Measurements from ENCODE around the gene METTL13. TPM values are rescaled to one million over a fixed set of nuclear protein-coding genes. Genes with fewer than 3 reads are reported as not detected.
"Not testable (repeated sequence)": the region's sequence is repeated elsewhere in the genome, so short reads cannot be mapped to it uniquely, and the experiment has no call there.

METTL13 gene
- total RNA-seq, 4 donors from 2014 or later: 17.5 to 20.9 (median 20.0) TPM

GRCh38 chr1:171798311-171798710, 16.9 kb downstream of the METTL13 start:
- Histone ChIP-seq H3K9me3 (no peaks in the 10 kb centered on the region), H3K36me3 (peaks cover 20 to 58% (median 49%) of the 10 kb centered on the region in 4 donors), H3K4me1 (peaks cover 0 to 4% (median 2%) of the 10 kb centered on the region in 4 donors), H3K27me3 (no peaks in the 10 kb centered on the region), H3K27ac (replicated peaks in 1 of 4) (no peak overlapping the region), H3K4me3 (no peak overlapping the region)
- TF ChIP-seq CTCF (IDR thresholded peaks at IDR 0.05): no peak
- no peak for TF ChIP-seq POLR2AphosphoS5 (IDR thresholded peaks at IDR 0.05)
- no peak for TF ChIP-seq POLR2A (IDR thresholded peaks at IDR 0.05; ENCODE audit: low read depth)
- TF ChIP-seq EP300 (IDR thresholded peaks at IDR 0.05): no peak
- intact Hi-C loops (cut with DNase I): no loop called here
- no peak for DNase-seq (ENCODE audit: extremely low spot score)
- 92% methylated on average over 3 of the region's 3 CpGs for WGBS

- Histone ChIP-seq H3K9me3 (no peaks in the 10 kb centered on the region), H3K4me1 (peaks cover 0 to 4% (median 2%) of the 10 kb centered on the region in 4 donors), H3K36me3 (peaks cover 20 to 53% (median 46%) of the 10 kb centered on the region in 4 donors), H3K27ac (replicated peaks in 1 of 4) (no peak overlapping the region), H3K27me3 (no peaks in the 10 kb centered on the region), H3K4me3 (no peak overlapping the region)
- no peak for DNase-seq (ENCODE audit: extremely low spot score)
- intact Hi-C loops (cut with DNase I): no loop called here
- TF ChIP-seq POLR2A (IDR thresholded peaks at IDR 0.05; ENCODE audit: low read depth) (no peak), POLR2AphosphoS5 (IDR thresholded peaks at IDR 0.05) (no peak), EP300 (IDR thresholded peaks at IDR 0.05) (no peak), CTCF (IDR thresholded peaks at IDR 0.05) (no peak)
- WGBS: 93% methylated on average over 3 of the region's 3 CpGs
Measured at GRCh38 chr1:171798765-171799164, 17.3 kb downstream of the METTL13 start.

GRCh38 chr1:171799166-171799565, 17.7 kb downstream of the METTL13 start:
- Histone ChIP-seq H3K36me3 (peaks cover 16 to 49% (median 42%) of the 10 kb centered on the region in 4 donors), H3K4me3 (no peak overlapping the region), H3K27ac (replicated peaks in 1 of 4) (no peak overlapping the region), H3K9me3 (no peaks in the 10 kb centered on the region), H3K4me1 (peaks cover 0 to 4% (median 2%) of the 10 kb centered on the region in 4 donors), H3K27me3 (no peaks in the 10 kb centered on the region)
- intact Hi-C loops (cut with DNase I): no loop called here
- WGBS: 60% methylated on average over 4 of the region's 4 CpGs
- no peak for DNase-seq (ENCODE audit: extremely low spot score)
- TF ChIP-seq CTCF (IDR thresholded peaks at IDR 0.05): no peak
- no peak for TF ChIP-seq EP300 (IDR thresholded peaks at IDR 0.05)
- no peak for TF ChIP-seq POLR2A (IDR thresholded peaks at IDR 0.05; ENCODE audit: low read depth)
- TF ChIP-seq POLR2AphosphoS5 (IDR thresholded peaks at IDR 0.05): no peak

DNA sequence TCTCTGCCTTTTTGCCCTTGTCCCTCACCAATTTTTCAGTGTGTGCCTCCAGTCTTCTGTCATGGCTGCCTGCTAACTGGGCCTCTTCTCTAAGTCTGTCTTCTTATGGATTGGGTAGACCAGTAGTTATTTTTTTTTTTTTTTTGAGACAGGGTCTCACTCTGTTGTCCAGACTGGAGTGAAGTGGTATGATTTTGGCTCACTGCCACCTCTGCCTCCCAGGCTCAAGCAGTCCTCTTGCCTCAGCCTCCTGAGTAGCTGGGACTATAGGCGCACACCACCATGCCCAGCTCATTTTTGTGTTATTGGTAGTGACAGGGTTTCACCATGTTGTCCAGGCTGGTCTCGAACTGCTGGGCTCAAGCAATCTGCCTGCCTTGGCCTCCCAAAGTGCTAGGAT, 18.2 kb downstream of the METTL13 start:
- not testable (repeated sequence) for H3K9me3 ChIP-seq; H3K27ac ChIP-seq (replicated peaks in 1 of 4); H3K4me1 ChIP-seq; DNase-seq (ENCODE audit: extremely low spot score); H3K4me3 ChIP-seq; H3K27me3 ChIP-seq
- intact Hi-C loops (cut with DNase I): loop anchor here (5.0 to 10.0 kb wide), 2 partner anchors 65 to 643 kb away; partner anchors contain the start of gene PIGC
- no CpG with 5 or more reads among the region's 2 CpGs for WGBS
- H3K36me3 ChIP-seq: peaks cover 11 to 44% (median 37%) of the 10 kb centered on the region in 4 donors

DNA sequence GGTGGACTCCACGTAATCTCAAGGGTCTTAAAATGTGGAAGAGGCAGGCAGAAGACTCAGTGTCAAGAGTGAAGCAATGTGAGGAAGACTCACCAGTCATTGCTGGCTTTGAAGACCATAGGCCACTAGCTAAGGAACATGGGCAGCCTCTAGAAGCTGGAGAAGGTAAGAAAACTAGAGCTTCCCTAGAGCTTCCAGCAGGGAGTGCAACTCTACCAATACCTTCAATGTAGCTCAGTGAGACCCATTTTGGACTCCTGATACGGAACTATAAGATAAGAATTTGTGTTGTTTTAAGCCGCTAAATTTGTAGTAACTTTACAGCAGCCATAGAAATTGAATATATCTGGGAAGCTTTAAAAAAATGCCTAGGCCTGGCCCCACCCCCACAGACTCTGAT, 18.9 kb downstream of the METTL13 start:
- no peaks in the 10 kb centered on the region for H3K9me3 ChIP-seq
- H3K27ac ChIP-seq (replicated peaks in 1 of 4): no peak overlapping the region
- DNase-seq (ENCODE audit: extremely low spot score): no peak
- peaks cover 9 to 38% (median 30%) of the 10 kb centered on the region in 4 donors for H3K36me3 ChIP-seq
- H3K4me1 ChIP-seq: peaks cover 0 to 4% (median 4%) of the 10 kb centered on the region in 4 donors
- no peaks in the 10 kb centered on the region for H3K27me3 ChIP-seq
- H3K4me3 ChIP-seq: no peak overlapping the region
- intact Hi-C loops (cut with DNase I): loop anchor here (5.0 to 10.0 kb wide), 2 partner anchors 64 to 642 kb away; partner anchors contain the start of gene PIGC
- no peak for TF ChIP-seq EP300 (IDR thresholded peaks at IDR 0.05)
- TF ChIP-seq POLR2AphosphoS5 (IDR thresholded peaks at IDR 0.05): no peak
- TF ChIP-seq POLR2A (IDR thresholded peaks at IDR 0.05; ENCODE audit: low read depth): no peak
- TF ChIP-seq CTCF (IDR thresholded peaks at IDR 0.05): no peak
- 92% methylated on average over 3 of the region's 3 CpGs for WGBS

All from esophagus muscularis mucosa (tissue), 4 donors.